OCI-M2 (cell line): ENCODE measurements around the gene PIK3AP1.

Experiments used
- DNase-seq: peaks from one replicate; lab custom pipeline; 2025; ENCODE audit not compliant: unreplicated experiment; lab: John Stamatoyannopoulos, UW

PIK3AP1 gene

DNA sequence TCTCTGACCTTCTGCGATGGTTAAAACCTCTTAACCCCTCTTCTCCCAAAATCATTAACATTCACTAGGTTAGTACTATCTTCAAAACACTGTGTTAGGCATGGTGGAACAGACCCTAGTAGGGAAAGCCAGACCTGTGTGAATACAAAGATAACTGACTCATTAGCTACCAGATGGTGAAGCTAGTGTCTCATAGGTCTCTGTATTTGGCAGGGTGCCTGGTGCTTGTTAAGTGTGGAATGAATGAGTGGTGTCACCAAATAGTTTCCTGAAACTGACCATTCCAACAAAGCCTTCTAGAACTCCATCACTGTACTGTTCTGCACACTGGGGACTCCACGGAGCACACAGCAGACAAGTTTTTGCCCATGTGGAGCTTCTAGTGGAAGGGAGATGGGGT is 105.8 kb downstream of the PIK3AP1 start:
- DNase-seq, result no peak

DNA sequence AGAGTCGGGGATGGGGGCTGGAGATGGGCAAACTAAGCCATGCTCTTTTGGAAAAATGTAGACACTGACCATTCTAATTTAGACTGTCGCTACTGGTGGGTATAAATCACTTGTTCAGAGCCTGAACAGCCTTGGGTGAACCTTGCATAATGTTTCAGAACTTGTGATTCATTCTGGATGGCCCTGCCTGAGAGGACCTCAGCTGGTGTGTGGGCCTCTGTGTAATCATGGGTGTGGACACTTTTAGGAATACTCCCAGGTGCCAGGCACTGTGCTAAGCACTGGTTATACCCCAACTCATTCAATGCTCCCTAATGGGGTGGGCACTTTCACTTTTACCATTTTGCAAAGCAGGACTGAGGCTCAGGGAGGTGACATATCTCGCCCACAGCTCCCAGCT is 106.7 kb downstream of the PIK3AP1 start:
- DNase-seq, result no peak

DNA sequence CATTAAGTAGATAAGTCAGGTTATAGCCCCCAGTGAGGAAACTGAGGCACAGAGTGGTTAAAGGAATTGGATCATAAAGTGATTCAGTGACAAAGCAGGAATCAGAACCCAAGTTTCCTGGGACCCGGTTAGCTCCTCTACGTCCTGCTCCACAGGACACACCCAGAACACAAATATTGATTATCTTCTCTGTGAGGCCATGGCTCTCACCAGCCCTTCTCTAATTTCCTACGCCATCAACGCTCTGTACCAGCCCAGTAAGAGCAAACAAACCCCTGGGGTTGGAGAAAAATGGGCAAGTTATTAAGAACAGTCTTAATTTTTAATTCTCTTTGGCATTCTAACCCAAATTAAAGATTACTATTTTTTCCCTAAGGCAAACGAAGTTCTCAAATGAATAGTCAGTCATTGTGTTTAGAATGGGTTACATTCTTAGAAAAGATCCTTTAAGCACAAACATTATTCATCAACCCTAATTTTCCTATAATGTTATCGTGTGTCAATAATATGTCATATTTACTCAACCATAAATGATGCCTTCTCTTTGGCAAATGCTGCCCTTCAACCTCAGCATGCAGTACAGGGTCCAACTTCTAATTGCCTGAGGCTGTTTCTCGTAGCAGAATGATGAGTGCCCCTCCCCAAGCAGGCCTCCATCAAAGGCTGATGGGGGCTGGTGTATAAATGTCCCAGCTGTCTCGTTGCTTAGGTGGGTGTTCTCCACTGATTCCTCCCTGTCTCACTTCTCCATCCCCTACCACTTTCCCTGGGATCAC is 108.1 kb downstream of the PIK3AP1 start:
- no peak for DNase-seq

DNA sequence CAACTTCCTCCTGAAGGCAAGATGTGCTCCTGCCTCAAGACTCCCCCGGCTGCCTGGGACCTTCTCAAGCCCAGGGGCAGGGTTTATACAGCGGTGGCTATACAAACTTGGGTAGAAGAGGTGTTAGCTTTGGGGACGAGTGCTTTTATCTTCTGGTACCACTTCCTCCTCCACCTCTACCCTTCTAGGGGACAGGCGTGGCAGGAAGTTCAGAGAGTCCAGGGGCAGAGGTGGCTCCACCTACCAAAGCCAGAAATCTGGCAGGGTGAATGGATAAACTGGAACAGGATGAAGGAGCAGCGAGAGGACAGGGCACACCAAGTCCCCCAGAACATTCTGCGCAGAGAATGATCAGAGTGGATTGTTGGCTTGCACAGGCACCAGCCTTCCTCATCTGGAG is 109.5 kb downstream of the PIK3AP1 start:
- no peak for DNase-seq

DNA sequence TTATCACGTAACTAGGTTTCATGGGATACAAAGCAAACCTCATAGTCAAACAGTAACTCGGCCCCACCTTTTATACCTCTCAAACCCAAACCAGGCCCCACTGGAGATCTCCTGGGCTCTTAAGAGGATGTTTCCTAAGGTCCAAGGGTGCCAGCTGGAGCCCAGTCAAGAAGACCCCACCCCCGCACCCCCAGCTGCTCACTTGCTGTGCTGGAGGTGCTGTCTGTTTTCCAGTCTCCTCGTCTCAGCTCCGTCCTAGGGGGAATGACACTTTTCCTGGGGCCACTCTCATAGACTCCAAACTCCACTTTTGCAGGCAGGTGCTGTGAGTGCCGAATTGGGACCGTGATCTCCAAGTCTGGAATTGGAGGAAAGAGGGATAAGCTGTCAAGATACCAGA is 110.8 kb downstream of the PIK3AP1 start:
- no peak for DNase-seq

DNA sequence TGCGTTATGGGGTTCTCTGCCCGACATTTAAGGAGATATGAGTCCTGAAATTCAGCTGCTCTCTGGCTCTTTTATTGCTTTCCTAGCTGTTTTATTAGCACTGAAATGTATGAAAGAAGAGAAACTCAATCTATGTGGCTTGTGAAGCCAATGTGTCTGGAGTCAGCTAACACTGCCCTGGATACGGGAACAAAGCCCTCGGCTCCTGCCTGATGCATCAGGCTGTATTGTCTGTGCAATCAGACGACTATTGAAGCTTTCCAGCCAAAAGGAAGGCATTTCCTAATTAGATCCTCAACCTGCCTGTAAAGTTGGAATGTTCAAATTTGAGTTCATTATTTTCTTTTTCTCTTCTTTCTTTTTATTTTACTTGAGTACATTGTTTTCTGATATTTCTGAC is 111.5 kb downstream of the PIK3AP1 start:
- DNase-seq, result no peak

DNA sequence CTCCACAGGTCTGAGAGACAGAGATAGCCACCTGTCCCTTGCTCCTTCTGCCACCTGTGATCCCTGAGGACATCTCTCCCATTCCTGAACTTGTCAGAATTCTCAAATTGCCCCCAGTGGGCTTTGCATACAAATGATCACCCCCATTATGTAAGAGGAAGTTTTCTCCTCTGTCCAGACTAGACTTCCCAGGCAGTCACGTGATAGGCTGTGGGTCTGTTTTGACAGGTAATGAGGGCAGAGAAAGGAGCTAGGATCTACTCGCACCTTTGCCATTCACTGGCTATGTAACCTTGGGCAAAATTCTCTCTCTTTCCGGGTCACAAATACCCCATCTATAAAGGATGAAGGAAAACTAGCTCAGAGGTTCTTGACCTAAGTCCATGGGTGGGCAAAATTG is 112.1 kb downstream of the PIK3AP1 start:
- no peak for DNase-seq

DNA sequence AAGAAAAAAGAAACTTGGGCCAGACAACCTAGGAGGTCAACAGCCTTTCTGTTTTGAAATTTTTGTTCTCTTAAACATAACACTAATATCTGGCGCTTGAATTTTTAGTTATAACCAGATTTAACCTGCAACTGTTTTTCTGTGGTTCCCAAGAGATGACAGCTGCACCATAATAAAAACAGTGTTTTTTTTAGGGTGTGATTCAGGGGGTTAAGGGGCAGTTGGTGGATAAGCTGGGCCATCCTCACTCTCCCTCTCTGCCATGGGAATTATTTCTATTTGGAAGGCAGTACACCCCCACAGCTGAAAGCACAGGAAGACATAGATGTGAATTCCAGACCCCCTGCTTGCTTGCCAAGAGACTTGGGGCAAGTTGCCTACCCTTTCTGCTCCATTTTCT is 113.4 kb downstream of the PIK3AP1 start:
- no peak for DNase-seq

DNA sequence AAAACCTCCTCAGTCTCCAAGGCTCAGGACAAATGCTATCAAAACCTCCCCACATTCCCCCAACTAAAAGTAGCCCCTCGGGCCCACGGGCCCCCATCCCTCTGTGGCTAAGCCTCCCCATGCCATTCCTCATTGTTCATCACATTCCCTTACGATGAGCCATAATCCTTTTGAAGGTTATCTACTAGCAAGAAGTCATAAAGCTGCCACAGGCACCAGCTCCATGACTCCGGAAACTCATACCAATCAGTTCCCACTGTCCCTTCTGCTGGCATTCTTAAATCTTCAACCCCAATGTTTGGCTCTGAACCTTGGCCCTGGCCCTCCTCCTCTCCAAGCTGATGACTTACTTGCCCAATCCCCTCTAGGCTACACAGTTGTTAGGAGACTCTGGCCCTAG is 114.1 kb downstream of the PIK3AP1 start:
- DNase-seq, result no peak

DNA sequence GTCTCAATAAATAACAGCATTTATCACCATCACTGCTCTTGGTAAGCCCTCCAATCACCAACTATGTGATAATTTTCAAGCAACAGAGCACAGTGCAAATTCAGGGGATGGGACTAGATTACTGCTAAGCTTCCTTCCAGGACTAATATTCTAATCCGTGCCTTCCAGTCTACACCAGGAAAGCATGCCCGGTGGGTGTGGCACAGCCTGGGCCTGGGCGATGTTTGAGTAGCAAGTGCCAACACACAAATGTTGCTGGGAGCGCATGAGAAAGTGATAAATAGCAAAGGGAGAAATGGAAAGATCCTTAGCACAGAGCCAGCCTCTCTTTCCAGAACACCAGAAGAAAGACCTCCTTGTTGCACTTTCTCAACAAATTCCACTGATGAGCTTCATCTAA is 120.0 kb downstream of the PIK3AP1 start:
- DNase-seq, result no peak

DNA sequence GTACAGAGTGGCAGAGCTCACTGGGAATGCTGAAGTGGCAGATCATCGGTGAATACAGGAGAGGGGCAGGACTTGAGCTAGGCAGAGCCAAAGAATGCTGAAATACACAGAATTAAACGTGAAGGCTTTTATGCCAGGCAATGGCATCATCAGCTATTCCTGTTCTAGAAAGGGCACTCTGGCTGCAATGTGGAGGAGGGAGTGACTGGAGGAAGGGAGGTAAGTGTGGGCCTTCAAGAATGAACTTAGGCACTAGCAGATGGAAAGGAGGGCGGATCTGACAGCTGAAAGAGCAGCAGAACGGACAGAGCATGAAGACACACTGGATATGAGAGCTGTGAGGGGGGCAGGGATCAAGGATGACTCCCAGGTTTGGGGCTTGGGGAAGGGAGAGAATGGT is 121.5 kb downstream of the PIK3AP1 start:
- no peak for DNase-seq

DNA sequence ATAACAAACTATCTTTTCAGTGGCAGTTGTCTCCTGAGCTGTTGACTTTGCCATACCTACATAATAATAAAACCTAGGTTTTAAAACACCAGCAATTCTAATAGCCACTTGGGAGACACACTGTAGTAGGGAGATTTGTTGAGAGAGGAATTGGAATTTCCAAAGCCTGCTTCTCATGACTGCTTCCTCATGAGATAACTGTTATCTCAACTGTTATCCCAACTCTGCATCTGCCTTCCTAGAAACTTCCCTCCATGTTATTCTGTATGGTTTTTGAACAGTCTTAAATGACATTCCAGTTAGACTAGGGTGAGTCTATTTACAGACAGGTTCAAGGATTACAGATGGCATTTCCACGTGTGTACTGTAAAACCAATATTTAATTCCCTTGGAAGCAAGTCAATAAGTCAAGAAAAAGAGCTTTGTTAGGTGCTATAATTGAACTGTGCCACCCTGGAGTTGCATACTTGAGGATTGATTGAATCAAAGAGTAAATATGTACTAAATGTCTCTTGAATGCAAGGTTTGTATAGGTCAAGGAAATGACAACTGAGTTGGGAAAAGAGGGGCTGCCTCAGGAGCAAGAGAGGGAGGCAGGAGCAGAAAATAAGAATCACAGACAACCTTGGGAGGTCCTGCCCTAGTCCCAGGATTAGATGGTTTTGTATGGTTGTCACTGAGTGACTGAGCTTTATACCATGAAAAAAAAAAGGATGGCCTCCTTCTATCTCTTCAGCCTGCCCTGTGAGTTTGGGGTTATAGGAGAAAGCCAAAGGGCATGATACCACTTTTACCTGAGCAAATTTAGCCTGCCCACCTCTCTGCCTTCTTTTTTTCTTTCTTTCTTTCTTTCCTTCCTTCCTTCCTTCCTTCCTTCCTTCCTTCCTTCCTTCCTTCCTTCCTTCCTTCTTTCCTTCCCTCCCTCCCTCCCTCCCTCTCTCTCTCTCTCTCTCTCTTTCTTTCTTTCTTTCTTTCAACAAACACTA is 123.6 kb downstream of the PIK3AP1 start:
- no peak for DNase-seq

DNA sequence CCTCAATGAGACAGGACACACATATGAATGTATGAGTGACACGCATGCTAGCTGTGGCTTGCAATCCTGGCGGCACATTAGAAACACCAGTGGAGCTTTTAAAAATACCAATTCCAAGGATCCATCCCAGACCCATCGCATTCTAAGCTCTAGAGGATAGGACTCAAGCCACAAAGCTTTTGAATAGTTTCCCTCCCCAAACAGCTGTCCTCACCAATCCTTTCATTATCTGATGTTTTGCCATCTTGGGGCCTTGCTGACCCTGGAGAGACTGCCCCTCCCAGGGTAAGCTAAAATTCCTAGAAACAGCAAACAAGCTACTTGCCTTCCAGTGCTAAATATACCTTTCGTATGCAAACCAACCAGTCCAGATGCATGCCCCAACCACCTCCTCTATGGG is 124.6 kb downstream of the PIK3AP1 start:
- DNase-seq, result no peak

DNA sequence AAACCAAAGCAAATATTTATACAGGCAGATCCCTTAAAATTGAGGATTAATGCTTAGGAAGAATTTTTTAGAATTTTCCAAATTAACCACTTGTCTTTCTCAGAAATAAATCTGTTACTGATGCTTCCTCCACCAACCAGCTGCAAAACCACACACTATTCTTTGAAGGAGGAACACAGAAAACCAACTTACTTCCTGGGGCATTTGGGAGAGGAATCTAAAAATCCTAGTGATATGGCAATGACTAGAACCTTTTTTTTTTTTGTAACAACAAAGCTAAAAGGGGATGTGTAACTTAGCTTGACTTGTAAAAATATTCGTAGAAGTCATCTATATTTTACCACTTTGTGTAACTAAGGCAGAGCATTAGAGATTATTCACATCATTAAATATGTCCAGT is 128.4 kb downstream of the PIK3AP1 start:
- DNase-seq, result no peak

DNA sequence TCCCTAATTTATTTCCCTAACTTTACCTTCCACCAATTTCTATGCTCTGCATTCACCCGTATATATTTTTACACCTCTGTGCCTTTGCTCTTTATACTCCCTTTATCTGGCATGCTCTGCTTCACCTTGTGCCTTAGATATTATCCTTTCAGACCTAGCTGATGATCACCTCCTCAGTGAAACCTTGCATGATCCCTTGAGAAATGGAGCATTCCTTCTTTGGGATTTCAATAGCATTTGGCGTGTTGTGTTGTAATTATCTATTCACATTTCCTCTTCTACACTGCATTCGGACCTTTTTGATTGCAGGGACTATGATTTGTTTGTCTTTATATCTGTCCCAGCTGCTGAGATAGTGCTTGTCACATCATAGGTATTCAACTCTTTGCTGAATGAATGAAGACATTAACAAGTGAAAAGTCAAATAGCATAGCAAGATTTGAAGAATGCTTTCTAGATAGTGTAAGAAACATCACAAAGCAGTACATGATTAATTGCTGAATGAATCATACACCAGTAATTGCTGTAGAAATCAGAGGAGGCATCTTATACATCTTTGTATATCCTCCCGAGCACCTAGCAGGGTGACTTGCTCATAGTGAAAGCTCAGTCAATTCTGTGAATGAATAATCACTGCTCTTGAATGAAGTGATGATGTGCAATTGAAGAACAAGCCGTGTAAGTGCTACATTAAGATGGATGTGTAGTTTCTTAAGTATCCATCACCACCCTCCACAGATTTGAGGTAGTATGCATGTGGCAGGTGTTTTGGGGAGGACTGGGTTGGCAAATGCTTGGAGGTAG is 131.5 kb downstream of the PIK3AP1 start:
- DNase-seq, result no peak

DNA sequence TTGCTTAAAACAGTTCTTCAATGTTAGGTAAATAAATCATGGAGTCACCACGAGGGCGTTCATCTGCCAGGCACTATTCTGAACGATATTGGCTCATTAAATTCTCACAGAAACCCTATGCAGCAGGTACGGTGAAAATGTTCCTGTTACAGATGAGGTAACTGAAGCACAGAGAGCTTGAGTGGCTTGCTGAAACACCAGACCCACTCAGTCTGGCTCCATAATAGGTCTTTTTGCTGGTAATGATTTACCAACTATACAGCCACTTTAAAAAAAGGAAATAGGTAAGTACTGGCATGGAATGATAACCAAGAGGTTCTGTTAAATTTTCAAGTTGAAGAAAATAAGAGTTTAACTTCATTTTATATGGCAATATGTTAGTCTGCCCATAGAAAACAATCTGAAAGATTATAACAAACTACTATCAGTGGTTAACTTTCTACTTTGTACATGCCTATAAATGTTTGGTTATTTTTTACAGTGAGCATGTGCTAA is 132.2 kb downstream of the PIK3AP1 start:
- no peak for DNase-seq

DNA sequence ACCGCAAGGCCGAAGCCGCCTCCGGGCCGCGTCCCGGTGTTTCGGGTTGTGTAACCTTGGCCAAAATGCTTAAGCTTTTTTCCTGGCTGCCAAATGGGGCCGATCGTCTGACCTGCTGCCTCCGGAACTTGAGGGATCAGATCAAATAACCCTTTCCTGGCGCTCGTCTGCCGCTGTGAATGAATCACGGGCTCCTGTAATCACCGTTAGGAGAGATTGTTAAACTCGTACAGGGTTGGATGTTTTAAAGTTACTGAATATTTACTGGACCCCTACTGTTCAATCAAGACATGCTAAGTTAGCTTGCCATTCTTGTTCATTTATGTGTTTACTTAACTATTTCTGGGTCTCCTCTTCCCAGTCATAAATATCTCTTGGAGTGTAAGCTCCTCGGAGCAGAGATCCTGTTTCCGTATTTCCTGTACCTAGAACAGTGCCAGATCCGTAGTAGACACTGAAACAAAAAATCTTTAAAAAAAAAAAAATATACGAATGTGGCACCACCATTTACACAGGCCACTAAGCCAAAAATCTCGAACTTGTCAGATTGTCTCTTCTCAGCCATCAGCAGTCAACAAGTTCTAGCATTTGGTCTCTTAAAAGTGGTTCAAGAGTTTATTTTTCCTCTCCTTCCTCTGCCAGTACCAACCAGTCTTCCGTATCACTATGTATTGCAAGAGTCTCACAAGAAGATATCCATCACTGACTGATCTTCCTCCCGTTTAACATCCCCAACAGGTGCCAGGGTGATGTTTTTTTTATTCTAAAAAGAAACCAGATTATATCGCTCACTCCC is 132.9 kb downstream of the PIK3AP1 start:
- no peak for DNase-seq

DNA sequence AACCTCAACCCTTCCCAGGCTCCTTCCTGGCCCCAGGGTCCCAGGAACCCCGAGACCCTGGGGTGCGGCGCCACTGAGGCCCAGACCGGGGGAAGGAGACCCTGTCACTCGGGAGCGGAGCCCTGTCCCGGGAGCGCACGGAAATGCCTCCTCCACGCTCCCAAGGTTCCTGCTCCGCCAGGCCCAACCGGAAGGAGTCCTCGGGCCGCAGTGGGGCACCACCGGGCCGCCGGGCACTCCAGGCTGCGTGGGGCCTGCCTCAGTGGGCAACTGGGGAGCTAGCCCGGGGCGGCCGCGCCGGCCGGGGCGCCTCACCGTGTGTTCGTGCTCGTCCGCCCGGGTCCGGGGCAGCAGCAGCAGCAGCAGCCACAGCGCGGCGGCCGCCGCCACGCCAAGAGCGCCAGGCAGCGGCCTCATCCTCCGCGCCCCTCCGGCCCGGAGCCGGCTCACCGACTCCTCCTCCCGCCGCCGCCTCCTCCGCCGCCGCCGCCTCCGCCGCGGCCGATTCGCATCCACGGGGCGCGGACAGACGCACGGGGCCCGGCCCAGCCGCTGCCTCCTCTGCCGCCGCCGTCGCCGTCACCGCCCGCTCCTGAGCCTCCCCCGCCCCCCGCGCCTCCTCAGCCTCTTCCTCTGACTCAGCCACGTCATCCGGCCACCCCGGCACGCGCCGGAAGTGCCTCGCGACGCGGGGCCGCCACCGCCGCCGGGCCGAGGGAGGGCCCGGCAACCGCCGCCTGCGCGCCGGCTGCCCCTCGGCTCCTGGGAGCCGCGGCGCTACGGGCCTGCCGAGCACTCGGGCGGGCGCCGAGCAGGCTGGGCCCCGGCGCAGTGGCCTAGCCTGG is 133.7 kb downstream of the PIK3AP1 start, which contains the start of gene TM9SF3:
TM9SF3 (minus strand) TSS at position 594 of the 845 bp plus-strand sequence; CDS start at position 417, 177 bp downstream.
- no peak for DNase-seq

DNA sequence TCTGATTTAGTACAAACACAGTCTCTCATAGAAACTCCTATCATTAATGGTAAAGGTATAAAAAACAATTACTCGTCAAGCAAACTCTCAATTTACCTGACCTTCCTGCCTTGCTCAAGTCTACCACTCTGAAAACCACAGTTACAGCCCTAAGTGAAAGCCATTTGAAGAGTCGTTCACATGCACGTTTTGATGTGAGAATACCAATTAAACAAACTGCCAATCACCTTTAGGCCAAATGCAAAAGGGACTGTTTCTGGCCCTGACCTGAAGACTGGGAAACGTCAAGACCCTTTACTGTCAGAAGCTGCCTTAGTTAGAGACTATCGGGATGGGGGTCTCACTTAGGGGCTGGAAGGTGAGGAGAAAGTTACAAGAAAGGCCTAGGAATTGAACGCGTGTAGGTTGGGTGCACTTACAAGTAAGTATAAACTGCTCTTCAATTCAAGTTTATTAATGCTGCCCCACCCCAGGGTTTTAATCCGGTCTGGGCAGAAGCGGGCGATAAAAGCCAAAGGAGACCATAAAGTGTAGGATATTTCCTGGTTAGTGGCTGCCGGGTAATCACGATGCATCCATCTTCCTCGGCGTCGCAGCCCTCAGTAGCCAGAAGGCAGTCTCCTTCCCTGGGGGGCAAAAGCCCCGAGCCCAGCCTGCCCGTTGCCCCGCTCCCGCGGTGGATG is 134.4 kb downstream of the PIK3AP1 start:
- no peak for DNase-seq
